AG09309 (cell line): ENCODE data around the gene AP1S3.
A peak's percentile ranks its signal among the peaks of the same experiment; 100 is the strongest.

ENCODE experiments used
- DNase-seq: peaks from one replicate; pipeline ENCODE4 v3.0.0-alpha.2; 2010; ENCODE audit warnings: low read depth
- H3K4me3 ChIP-seq: 2 replicates; pipeline ENCODE4 v1.5.1; 2011; ENCODE audit warnings: mild to moderate bottlenecking, low read depth, low read length, moderate library complexity; ENCODE audit not compliant: control insufficient read depth
- TF ChIP-seq, protein P1 (sequence below): IDR thresholded peaks from 2 replicates; pipeline ENCODE4 v1.5.1; 2011; ENCODE audit warnings: mild to moderate bottlenecking, low read depth, low read length, inconsistent platforms; ENCODE audit not compliant: insufficient read depth, control insufficient read depth; ENCODE audit errors: missing control alignments

Gene AP1S3

DNA sequence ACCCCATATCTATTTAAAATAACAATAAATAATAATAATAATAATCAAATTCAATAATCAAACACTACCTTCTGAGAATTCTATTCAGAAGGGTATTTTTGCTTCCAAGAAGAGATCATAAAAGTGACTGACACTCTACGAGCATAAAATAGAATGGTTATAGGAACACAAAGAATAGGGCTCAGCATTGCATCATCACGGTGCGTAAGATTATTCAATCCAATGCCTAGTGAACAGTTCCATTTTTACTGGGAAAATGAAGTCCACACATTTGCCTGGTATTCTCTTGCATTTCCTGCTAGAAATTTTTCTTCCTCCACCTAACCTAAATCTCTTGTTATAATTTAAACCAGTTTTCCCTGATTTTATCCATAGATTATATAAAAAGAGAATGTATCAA lies 55.8 kb downstream of the AP1S3 start:
- TF ChIP-seq, protein P1, sequence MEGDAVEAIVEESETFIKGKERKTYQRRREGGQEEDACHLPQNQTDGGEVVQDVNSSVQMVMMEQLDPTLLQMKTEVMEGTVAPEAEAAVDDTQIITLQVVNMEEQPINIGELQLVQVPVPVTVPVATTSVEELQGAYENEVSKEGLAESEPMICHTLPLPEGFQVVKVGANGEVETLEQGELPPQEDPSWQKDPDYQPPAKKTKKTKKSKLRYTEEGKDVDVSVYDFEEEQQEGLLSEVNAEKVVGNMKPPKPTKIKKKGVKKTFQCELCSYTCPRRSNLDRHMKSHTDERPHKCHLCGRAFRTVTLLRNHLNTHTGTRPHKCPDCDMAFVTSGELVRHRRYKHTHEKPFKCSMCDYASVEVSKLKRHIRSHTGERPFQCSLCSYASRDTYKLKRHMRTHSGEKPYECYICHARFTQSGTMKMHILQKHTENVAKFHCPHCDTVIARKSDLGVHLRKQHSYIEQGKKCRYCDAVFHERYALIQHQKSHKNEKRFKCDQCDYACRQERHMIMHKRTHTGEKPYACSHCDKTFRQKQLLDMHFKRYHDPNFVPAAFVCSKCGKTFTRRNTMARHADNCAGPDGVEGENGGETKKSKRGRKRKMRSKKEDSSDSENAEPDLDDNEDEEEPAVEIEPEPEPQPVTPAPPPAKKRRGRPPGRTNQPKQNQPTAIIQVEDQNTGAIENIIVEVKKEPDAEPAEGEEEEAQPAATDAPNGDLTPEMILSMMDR = no peak
- no peak for DNase-seq
- H3K4me3 ChIP-seq = no peak overlapping the region

DNA sequence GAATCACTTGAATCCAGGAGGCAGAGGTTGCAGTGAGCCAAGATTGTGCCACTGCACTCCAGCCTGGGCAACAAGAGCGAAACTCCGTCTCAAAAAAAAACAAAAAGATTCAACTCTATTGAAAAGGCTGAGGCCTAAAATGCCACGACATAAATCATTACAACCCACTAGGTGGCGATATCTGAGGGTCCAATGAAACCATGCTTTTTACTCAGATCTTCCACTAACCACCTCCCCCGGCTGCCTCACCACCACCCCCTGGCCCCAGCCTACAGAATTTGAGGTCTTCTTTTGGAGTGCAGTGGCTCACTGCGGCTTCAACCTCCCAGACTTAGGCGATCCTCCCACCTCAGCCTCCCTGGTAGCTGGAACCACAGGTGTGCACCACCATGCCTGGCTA lies 57.5 kb downstream of the AP1S3 start:
- H3K4me3 ChIP-seq = no peak overlapping the region
- no peak for DNase-seq
- TF ChIP-seq, protein P1 = peak; percentile 37

DNA sequence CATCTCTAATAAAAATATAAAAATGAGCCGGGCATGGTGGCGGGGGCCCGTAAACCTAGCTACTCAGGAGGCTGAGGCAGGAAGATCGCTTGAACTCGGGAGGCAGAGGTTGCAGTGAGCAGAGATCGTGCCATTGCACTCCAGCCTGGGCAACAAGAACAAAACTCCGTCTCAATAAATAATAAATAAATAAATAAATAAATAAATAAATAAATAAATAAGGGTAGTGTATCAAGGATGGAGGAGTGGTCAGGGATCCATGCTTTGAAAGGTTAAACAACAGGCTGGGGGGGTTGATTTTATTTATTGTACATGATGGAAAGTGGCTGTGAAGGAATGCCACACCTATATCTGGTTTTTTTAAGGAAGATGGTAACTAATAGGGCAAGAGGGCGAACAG lies 63.2 kb downstream of the AP1S3 start:
- TF ChIP-seq, protein P1 = no peak
- DNase-seq = no peak
- no peak overlapping the region for H3K4me3 ChIP-seq

DNA sequence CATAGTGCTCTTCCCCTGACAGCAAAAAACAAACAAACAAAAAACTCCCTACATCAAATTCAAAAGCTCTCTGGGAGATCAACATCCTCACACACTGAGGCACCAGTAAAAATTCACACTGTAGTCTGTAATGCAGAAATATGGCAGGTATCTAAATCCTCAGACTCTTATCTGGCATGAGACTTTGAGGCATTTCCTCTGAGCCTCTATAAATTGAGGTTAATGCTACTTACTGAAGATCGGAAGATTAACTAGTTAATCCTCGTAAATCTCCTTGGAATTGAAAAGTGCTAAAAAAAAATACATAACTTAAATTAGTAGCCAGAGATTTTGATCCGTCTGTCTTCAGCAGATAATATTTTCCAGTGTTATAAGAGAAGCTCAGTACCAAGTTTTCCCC lies 65.0 kb downstream of the AP1S3 start:
- TF ChIP-seq, protein P1 = no peak
- no peak overlapping the region for H3K4me3 ChIP-seq
- no peak for DNase-seq

DNA sequence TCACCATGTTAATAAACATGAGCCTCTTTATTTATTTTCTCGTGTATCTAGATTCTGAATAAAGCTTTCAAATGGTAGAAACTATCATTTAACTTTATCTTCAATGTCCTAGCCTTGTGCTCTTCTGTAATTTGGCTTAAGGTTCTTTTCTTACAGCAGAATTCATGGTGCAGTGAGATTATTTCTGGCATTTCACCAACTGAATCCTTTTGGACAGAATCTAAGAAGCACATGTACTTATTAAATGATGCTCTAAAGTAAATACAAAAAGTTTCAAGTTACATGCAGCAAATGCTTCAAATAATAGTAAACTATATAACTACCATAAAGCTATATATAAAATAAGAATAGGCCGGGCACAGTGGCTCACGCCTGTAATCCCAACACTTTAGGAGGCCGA lies 65.9 kb downstream of the AP1S3 start:
- no peak for DNase-seq
- TF ChIP-seq, protein P1 = no peak
- H3K4me3 ChIP-seq = no peak overlapping the region

GRCh38 chr2:223768179-223768578 lies 69.2 kb downstream of the AP1S3 start:
- H3K4me3 ChIP-seq = no peak overlapping the region
- DNase-seq = no peak
- TF ChIP-seq, protein P1 = no peak

- no peak for DNase-seq
- no peak overlapping the region for H3K4me3 ChIP-seq
- TF ChIP-seq, protein P1 = no peak
These were observed 70.0 kb downstream of the AP1S3 start for GRCh38 chr2:223767341-223767740.
